NCI-H2029 treated with DMSO at 0.1 percent for 48 hours (cell line): ENCODE measurements around the gene ADAM33.

Experiments
- DNase-seq: peaks from one replicate; lab custom pipeline; 2025; lab: John Stamatoyannopoulos, UW

The ADAM33 gene

DNA sequence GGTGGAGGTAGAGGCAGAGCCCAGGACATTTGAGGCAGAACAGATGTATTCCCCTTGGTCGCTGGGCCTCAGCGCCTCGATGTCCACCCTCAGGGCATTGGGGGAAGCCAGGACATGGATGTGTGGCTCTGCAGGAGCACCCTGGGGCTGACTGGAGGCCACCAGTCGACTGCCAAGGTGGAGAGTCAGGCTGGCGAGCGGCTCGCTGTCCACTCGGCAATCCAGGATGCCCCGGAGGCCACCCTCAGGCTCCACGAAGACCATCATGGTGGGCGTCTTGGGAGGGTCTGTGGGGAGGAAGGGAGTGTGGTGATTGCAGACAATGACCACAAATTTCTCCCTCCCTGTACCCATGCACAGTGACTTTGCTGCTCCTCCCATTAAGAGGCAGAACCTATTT, 8.2 kb upstream of the ADAM33 start:
- no peak for DNase-seq

DNA sequence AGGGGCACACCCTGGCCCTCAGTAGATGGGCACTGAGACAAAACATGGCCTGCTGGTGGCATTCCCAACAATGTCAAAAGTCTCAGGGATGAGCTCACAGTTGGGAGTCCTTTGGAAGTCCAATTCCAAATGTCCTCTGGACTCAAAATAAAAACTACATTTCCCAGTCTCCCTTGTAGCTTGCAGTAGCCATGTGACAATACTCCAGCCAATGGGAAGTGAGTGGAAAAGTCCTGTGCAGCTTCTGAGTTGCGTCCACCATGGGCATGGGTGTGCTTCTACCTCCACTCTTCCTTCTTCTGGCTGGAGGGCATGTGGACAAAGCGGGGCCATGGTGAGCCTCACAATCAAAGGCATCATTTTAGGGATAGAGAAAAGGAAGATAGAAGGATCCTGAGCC, 5.8 kb upstream of the ADAM33 start:
- DNase-seq, result no peak

DNA sequence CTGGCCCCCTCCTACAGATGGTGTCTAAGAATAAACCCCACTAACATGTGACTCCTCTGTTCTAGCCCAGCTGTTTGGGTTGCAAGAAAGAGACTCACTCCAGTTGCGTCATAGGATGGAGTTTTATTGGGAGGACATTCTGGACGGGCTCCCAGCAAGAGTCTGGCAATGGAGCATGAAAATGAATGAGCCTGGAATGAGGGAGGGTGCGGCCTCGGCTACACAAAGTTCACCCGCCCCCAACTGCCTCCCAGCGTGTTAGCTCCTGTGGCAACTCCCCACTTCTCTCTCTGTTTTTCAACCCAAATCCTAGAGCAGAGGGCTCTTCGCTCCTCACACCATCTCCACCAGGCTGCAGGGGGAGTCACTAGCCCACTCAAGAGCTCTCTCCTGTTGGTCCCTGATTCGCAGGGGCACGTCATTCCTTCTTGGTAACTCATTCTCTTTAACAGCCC, 5.1 kb upstream of the ADAM33 start:
- DNase-seq, result no peak

DNA sequence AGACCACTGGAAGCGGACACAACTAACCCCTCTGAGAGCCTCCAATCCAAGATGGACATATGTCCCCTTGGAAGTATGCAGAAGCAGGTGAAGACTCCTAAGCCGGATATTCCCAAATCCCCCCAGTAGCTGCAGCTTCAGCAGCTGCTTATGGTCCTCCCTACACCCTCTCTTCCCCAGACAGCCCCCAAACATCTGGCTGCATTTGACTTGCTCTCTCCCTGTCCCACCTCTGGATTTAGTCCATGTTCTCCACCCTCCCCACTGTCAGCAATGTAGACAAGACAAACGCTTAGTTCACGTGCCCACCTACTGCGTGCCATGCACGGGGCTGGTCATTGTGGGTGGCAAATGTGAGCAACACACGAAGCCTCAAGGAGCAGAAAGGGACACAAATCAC, 4.6 kb upstream of the ADAM33 start:
- no peak for DNase-seq

DNA sequence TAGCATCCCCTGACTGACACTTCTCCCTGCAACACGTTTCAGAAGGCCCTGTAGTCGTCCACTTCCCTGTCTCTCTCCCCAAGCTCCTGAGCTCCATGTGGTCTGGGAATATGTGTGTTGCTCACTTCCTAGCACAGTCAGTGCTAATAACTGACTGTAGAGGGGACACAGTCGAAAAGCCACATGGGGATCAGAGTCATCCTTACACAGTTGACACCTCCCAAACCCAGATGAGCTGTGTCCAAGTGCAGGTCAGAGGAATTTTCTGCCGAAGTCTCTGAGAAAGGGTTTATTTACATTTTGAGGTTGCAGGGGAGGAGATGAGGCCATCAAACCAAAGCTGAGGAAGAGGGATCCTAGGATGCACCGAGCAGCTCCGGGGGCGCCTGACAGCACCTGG, 3.5 kb upstream of the ADAM33 start:
- DNase-seq, result no peak

DNA sequence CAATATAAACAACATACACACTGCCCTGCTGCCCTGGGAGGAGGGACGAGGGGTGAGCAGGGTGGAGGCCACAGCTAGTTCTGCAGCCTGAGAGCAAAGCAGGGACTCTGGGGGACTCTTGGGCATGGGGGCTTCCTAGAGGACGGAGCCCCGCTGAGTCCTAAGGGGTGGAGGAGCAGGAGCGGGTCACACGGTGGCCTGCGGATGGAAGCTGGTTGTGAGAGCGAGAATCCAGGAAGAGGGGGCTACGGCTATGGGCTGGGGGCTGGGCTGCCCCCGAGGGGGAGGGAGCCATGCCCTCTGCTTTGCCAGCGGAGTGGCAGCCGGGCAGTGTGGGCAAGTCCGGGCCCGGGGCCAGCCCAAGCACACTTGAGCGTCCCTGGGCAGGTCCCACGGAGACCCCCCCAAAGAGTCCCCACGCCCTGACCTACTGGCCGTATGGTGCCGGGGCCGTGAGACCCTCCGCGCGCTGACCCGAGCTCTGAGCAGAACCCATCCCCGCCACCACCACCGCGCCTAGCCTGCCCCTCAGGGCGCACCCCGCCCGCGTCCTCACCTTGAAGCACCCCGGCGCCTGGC, 369 bp downstream of the ADAM33 start:
- no peak for DNase-seq

DNA sequence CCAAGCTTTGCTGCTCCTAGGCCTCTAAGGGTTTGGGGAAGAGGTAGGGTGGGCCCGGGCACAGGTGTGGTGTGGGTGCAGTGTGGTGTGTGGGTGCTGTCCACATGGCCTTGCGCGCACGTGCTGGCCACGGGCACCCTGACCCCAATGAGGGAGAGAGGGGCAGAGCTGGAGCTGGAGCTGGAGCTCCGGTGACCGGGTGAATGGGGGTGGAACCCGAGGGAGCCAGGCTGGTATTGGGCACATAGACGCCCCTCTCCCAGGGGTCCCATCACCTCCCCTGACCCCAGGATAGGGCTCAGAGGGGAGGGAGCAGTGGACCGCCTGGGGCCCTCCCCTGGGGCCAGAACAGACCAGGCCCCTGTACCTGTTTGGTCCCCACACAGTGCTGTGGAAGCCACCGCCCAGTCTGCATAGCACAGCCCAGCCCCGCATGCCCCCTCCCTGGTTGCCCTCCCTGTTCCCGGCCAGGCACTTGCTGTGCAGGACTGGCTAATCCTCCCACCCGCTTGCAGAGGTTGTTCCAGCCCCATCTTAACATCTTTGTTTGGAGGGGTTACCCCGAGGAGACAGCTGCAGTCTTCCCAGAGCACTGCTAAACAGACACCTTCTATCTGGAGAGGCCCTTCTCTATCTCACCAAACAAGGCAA, 984 bp downstream of the ADAM33 start:
- no peak for DNase-seq

DNA sequence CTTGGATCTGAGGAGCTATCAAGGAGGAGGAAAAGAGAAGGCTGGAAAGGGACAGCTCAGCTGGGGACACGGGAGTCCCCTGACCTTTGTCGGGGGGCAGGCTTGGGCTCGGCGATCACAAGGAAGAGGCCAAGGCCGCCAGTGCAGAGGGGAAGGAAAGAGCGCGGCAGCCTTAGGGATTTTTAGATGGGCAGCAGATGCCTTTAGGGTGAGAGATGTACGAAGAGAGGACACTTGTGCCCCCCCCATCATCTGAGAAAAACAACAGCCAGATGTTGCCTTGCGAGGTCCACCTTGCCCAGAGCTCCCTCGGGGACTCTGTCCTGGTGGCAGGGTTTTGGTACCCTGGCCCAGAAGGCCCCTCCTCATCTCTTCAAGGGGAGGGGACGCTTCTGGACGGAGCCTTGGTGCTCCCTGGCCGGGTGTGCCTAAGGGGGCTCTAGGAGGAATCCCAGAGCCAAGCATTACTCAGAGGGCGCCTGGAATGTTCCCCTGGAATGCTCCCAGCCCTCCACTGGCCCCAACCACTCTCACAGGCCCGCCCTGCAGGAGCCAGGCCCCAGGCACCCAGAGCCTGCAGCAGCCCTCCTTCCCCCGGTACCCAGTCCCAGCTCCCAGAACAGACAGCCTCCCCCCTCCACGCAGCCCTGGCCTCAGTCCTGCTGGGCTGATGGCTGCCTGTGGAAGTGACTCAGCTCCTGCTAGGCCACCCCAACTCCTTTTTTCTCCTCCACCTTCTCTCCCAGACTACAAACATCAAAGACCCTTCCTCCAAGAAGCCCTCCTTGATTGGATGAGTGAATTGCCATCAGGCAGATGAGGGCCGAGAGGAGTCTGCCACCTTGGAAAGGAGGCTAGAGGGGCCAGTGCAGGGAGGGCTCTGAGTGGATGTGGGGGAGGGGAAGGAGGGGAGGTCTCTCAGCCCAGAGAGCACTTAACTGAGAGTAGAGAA, 1.8 kb downstream of the ADAM33 start:
- no peak for DNase-seq

DNA sequence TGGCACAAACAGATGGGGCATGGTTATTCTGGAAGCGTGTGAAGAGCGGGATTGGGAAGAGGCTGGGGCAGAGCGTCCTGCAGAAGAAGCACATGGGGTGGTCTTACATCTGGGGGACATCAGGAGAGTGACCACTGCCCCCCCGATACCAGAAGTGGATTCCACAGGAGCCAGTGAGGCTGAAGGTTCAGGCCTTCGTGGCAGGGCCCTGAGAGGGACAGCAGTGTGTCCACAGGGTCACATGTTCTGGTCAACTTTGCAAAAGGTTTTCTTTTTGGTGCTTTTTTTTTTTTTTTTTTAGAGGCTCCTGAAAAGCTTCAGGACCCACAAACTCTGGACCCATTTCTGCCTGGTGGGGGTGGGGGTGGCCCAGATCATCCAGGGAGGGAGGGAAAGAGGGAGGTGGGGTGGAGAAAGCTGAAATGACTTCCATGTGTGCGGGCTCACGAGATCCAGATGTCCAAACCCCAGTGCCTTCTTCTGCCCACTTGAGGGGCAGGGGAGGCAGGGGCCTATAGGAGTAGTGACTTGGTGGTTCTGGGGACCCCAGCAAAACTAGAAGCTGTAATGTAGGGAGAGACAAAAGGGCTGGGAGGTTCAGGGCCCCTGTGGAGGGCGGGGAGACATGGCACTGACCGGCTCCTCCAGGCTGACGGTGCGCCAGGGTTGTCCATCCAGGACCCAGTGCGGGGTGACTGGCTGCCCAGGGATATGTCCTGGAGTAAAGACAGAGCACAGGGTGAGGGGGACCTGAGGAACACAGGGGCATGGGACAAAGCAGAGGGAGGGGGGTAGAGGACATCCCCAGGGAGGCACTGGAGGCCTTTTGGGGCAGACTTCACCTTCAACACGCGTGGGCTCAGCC, 2.7 kb downstream of the ADAM33 start:
- DNase-seq, result no peak

DNA sequence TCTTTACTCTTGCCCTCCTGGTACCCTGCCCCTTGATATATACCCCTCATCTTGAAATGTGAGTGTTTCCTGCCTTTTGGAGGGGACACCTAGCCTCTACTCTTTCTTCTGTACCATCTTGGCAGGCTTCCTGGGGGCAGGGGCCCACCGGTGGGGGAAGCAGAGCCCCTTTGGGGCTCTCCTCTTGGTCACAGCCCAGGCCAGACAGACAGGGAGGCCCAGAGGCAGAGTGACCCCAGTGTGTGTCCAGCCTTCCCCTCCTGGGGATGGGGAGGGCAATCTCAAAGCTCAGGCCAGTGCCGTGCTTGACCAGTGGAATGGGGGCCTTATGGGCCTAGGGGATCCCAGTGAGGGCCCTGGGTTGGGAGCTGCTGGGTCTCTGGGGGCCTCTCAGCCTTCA, 3.6 kb downstream of the ADAM33 start:
- DNase-seq, result no peak

DNA sequence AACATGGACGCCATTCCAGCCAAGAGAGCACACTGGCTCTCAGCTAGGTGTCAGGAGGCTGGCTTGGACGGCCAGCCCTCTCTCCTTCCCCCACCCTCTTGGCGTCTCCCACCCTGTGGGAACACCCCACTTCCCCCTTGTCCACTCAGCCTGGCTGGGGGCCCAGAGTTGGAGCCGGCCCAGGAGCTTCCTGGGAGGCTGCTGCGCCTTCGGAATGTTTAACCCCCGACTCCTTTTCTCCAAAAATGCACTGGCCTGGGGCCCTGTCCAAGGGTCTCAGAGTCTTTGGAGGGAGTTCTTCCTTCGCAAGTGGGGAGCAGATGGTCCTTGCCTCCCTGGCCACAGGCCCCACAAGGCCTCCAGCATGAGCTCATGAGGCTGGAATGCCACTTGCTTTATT, 4.1 kb downstream of the ADAM33 start:
- no peak for DNase-seq

DNA sequence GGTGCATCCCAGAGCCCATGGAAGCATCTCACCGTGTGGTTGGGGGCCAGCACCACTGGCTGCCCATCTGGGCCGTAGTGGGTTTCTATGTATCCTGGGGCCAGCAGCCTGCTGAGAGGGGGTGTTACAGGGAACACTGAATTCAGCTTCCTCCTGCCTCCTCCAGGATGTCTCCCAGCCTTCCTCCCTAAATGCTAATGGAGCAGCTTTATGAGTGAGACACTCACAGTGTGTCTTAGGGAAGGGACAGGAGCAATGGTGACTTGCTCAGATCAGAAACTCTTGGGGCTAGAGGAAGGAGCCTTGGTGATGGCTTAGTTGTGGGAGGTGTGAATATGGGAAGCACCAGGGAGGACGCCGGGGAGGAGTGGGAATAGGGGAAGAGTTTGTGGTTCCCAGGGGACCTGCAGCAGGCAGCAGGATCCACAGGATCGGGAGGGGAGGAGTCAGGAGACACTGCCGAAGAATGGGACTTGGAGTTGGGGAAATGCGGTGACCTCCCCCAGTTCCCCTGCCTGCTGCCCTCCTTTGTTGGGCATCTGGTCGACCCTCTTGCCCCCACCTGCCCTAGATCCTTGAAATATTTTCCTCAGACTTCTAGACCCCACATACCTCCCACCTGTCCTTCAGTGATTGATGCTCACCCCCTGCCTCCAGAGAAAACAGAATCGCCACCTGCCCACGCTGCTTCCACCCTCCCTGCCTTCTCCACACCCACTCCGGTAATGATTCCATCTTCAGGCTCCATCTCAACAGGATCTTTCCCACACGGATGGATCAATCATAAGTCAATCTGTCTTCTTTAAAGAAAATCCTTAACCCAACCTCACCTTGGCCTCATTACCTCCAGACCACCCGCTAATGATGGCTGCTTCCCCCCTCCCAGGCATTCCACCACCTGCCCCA, 6.6 kb downstream of the ADAM33 start:
- DNase-seq, result no peak

DNA sequence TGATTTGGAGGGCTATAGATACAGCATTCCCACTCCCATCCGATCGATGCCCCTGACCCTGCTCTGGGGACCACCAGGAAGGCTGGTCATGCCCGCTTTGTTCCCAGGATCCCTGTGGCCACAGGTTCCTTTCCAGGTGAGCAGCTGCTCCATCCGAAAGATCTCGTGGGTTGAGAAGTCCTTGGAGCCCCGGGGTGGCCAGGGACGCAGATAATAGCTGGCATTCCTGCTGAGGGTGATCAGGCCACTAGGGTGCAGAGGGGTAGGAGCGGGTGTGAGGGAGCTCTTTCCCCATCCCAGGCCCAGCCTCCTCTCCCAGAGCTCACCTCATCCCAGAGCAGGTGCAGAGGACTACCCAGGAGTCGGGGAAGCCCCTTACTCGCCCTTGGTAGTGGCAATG, 7.4 kb downstream of the ADAM33 start:
- no peak for DNase-seq

DNA sequence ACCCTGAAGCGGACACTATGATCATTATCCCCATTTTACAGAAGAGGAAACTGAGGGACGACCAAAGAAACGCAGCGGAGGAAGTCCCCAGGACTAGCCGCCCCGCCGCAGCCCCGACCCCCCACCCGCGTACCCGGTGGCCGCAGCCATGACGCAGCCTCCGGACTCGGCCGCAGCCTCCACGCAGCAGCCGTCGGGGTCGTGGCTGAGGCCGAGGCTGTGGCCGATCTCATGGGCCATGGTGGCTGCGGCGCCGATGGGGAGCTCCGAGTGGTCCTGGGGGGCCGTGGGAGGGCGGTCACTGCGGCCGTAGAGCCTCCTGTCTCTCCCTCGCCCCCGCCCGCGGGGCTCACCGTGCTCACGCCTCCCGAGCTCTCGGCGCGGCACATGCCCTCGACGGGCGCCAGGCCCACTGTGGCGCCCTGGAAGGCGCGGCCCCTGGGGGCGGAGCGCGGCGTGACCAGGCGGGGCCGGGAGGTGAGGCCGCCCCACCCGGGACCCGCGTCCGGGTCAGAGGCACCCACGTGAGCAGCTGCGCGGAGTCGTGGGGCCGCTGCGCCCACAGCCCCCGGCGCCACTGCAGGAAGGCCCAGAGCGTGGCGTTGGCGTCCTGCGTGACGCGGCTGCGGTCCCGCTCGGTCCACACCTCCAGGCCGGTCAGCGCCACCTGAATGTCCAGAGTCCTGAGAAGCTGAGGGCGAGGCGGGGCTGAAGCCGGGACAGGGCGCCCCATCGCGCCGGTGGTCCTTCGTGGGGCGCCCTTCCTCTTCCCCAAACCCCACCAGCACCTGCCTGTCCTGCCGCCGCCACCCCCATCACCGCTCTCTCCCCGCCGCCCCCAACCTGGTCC, 8.4 kb downstream of the ADAM33 start:
- no peak for DNase-seq

DNA sequence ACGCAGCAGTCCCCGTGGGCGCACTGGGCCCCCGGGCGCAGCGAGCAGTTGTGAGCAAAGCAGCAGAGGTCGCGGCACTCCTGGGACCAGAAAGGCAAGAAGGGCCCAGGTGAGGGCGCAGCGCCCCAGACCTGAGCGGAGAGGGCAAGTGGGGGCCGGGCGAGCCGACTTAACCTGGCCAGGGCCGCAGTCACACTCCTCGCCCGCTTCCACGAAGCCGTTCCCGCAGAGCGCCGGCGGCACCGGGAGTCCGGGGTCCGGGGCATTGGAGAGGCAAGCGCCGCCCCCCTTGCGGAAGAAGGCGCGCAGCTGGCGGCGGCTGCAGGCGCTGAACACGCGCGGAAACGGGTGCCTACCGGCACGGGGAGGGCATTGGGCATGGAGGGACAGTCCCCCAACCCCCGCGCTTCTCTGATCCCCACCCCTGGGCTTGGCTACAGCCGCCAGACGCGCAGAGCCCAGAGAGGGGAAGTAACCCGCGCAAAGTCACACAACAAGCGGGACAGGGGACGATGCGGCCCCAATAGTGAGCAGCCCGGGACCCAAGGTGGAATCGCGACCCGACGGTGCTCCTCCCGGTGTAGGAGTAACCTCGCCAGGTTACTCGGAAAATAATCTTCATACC, 9.2 kb downstream of the ADAM33 start:
- DNase-seq, result no peak

DNA sequence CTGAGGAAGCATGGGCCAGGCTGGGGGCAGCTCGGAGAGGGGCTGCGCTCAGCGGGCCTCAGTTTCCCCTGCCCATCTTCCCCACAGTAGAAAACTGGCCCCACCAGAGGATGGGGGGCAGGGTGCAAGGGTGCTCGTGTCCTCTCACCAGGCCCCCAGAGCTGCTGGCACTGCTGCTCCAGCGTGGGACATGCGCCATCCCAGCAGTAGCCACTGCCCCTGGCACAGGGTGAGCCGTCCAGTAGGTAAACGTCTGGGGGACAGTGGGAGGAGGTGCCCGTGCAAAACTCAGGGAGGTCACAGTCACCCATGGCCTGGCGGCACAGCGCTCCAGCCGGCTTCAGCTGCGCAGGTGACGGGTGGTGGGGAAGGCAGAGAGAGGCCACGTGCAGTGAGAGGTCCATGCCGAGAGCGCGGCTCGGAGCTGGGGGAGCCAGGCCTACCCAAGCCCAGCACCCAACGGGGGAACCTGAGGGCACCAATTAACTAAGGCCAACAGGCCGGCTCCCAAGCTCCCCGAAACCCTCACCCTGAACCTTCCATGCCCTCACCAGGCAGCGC, 9.7 kb downstream of the ADAM33 start:
- no peak for DNase-seq

DNA sequence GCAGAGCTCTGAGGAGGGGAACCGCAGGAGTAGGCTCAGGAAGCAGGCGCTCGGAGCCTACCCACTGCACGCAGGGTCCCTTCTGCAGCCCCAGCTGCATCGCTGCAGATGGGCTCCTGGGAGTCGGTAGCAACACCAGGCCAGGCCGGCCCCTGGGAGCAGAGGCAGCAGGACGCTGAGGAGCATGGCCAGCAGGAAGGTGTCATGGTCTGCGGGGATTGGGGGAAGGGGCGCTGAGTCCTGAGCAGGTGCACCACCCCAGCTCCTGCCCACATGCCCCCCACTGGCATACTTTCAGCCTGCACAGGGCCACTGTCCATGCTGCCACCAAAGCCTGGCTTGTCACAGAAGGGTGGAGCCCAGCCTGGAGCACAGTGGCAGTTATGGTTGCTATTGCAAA, 10.9 kb downstream of the ADAM33 start:
- no peak for DNase-seq

DNA sequence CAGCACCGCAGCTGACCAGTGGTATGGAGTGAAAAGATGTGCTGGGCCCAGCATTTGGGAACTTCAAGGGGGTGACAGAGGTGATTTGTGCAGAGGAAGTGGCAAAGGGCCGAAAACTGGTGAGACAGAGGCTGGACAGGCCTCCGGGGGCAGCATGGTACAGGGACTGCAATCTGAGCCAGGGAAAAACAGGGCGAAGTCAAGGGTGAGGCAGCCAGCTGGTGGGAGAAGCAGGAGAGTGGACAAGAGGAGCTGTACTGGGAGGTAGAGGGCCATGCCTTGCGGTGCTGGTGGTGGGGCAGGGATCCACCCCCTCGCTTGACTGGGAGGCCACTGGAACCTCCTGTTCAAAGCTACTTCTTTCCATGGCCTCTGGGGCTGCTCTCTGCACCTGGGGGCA, 11.3 kb downstream of the ADAM33 start:
- no peak for DNase-seq

DNA sequence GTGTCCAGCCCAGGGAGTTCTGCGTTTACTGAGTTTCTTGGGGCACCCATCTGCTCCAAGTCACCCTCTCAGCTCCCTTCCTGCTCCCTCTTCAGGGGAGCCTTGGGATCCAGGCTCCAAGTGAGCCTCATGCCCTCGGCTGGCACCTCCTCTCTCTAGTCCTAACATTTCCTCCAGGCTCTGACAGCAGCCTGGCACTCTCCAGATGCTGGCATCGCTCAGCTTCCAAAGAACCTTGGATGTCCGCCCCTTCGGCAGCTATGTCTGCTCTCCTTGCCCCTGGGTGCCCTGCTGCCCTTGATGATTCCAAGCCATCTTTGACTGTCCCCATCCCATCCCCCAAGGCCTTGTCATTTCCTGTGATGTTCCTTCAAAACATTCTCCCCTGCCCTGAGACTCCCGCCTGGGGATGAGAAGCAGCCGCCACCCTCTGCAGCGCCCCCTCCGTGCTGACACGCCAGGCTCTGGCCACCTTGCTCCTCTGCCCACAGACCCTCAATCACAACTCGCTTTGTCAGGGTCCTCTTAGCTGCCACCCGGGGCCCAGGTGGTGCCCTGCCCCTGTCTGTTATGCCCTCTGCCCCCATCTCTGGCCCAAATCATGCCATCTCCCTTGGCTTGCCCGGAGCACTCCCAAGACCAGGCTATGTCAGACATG, 12.0 kb downstream of the ADAM33 start:
- no peak for DNase-seq
